Smooth muscle cell of the brain vasculature (primary cell): ENCODE data around the gene GBE1.
A peak's percentile ranks its signal among the peaks of the same experiment; 100 is the strongest.
"Not testable (repeated sequence)": the region's sequence is repeated elsewhere in the genome, so short reads cannot be mapped to it uniquely, and the experiment has no call there.

Source experiments
- DNase-seq: peaks from one replicate; pipeline ENCODE4 v3.0.0-alpha.2; 2012; ENCODE audit warnings: low read depth, low spot score

The GBE1 gene

DNA sequence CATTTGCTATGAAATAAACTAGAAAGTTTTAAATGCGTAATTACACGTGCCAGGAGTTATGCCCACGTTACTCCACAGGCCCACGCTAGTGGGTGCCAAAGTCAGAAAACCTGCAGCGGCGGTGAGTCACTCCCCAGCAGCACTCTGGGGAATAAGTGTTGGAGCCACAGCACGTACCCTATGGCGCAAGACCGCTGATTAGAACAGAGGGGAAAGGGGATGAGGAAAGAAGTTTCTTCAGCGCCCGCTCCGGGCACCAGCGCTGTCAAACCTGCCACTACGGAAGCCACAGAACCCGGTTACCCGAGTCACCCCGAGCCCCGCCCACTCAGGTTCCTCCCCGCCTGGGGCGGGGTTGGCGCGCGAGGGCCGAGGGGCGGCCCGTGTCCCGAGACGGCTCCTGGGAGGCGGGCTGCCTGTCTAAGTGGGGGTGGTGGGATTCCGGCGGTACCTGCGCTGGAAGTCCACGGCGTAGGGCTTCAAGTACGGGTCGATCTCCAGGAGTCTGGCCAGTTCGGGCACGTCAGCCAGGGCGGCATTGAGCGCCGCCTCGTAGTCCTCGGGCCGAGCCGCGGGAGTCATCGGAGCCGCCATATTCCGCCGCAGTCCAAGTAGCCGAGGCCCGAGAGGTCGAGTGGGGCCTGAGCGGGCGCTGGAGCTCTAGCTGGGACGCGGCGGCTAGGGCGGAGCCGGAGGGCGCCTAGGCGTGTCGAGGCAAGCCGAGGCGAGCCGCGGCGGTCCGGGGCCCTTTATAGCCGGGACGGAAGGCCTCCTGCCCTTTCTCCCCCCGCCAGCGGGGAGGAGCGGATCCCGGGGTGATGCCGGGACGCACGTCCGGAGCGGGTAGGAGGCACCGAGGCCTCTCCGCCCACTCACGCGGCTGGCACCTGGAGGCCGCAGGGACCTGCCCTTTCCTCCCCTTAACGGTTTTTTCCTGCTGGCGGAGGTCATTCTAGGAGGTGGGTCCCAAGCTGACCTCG, at the start of gene GBE1:
Gene GBE1, minus strand, starts transcription at position 722 of the 980 bp plus-strand sequence. Its CDS starts 128 bp downstream, at position 594.
- DNase-seq, result peak; percentile 66

DNA sequence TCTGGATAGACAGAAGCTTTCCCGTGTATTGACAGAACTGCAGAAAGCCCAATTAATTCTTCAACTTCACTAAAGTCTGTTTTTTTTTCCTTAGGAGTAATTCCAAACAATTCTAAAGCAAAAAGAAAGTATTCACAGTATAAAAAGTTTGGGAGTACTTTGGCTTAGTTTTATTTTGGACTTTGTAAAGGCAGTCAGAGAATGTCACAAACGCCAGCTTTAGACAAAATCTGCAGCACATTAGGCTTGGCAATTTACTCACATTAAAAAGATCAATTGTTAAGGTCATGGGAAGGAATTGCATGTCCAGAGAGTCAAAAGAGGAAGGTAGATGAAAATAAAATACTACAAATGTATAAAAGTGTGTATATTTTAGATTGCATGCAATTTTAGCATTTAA, 47.5 kb upstream of the GBE1 start:
- DNase-seq, result no peak

GRCh38 chr3:81799403-81799802, 38.0 kb upstream of the GBE1 start:
- no peak for DNase-seq

DNA sequence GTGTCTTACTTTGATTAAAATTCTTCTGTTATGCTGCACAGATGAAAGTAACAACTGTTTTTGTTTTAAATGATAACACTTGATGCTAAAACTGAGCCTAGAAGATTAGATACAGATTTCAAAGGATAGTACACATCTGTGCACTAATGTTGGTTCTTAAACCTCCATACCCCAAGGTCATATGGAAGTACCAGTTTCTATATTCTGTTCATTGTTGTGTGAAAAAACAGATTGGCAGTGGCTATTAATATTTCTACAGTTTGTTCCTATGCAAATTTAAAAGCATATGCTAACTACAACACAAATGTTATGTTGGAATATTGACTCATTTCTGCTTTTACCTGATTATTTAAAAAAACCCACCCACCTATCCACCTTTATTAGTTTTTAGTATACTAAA, 32.0 kb upstream of the GBE1 start:
- no peak for DNase-seq

- no peak for DNase-seq
Observed at GRCh38 chr3:81790117-81790516, 28.7 kb upstream of the GBE1 start.

DNA sequence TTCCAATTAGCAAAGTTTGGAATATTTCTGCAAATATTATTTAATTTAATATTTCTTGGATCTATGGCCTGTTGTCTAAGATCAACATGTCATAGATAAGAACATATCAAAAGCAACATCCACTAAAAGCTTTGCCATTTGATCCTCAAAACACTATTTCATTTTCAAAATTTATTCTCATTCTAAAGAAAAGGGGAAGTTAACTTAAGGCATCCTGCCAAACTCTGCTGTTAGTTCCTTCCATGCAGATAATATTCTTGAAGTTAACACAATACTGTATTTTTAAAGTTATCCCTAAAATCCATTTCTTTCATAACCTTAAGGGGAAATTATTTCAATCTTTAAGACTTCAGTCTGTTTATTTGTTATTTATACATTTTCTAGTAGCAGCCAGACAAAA, 28.2 kb upstream of the GBE1 start:
- no peak for DNase-seq

GRCh38 chr3:81788610-81789009, 27.2 kb upstream of the GBE1 start:
- no peak for DNase-seq

DNA sequence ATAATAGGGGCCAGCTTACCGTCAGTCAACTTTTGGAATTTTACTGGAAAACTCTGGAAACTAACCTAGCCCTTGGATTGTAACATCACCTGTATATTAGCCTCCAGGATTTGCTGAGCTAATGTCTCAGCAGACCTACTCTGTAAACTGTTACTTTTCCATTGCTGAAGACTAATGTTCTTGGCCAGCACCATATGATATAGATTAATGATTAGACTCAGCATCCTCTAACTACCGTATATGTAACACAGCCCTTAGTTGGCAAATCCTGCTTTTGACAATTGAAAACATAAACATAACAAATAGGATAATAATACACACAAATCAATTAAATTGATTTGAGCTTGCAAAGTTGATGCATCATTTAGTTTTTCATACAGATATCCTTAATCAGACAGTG, 26.6 kb upstream of the GBE1 start:
- DNase-seq, result no peak

- no peak for DNase-seq
Observed at GRCh38 chr3:81782585-81782984, 21.1 kb upstream of the GBE1 start.

- no peak for DNase-seq
Observed at GRCh38 chr3:81778678-81779182, 17.3 kb upstream of the GBE1 start.

DNA sequence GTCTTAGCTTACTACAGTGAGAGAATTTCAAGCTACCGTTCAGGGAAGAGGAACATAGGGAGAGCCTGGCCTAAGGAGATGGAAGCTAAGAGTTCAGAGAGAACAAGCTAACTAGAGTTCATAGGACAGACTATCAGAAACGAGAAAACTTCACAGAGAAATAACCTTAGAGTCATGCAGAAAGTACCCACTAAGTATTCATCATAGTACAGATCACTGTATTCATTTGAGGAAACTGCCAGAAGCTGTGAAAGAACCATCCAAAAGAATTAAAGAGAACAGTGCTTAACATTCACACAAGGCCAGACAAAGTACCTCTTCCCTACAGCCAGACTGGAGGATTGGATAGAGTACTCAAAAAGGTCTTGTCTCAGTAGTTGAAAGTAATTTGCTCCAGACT, 15.2 kb upstream of the GBE1 start:
- DNase-seq, result no peak

DNA sequence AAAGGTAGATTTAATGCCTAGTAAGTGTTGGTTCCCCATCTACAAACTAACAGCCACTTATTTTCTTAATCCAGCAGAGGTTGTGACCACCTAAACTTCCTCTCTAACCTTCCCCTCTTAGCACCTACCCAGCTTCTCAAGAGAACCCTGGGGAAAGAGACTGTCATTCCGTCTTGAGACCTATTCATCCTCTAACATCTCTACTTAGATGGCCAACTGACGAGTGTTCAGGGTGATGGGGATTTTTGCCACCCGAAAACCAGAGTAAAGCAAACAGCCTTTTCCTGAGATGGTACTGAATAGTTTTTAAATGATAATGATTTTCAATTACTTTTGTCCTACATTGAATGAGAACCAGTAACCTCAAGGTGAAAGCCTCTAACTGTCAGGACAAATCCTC, 9.3 kb upstream of the GBE1 start:
- DNase-seq, result no peak

GRCh38 chr3:81769299-81769698, 7.9 kb upstream of the GBE1 start:
- DNase-seq, result no peak

- DNase-seq, result not testable (repeated sequence)
Observed at GRCh38 chr3:81767250-81767859, 5.9 kb upstream of the GBE1 start.

DNA sequence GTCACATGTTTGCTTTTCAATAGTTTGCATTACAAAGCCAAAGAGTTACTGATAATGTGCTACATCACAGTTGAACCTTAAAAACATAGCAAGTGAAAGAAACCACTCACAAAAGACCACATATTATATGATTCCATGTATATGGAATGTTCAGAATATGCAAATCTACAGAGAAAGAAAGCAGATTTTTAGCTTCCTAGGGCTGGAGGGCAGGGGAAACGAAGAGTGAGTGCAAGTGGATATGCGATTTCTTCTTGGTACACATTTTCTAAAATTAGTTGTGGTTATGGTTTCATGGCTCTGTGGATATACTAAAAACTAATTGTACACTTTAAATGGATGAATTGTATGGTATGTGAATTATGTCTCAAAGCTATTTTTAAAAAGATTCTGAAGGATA, 4.0 kb upstream of the GBE1 start:
- no peak for DNase-seq

DNA sequence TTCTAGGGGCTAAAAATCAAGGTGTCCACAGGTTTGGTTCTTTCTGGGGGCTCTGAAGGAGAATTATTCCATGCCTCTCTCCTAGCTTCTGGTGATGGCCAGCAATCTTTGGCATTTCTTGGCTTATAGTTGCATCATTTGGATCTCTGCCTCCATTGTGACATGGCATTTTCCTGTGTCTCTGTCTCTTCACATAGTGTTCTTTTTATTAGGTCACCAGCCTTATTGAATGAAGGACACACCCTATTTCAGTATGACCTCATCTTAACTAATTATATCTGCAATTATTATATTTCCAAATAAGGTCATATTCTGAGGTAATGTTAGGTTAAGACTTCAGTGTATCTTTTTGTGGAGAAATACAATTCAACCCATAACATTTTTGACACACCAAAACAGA, 3.2 kb upstream of the GBE1 start:
- DNase-seq, result no peak

DNA sequence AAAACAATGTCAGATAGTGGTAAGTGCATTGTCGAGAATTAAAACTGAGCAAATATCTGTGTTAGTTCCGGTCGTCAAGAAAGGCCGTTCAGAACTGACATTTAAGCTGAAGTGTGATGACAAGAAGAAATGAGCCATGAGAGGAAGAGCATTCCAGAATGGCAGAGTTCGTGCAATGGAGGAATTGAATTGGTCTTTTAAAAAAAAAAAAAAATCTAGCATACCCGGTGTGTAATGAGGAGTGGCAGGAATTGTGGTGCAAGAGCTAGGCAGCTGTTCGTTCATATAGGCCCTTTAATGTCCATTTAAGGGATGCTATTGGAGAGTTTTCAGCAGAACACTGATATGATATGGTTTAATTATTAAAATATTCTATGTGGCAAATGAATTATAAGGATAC, 2.6 kb upstream of the GBE1 start:
- no peak for DNase-seq

DNA sequence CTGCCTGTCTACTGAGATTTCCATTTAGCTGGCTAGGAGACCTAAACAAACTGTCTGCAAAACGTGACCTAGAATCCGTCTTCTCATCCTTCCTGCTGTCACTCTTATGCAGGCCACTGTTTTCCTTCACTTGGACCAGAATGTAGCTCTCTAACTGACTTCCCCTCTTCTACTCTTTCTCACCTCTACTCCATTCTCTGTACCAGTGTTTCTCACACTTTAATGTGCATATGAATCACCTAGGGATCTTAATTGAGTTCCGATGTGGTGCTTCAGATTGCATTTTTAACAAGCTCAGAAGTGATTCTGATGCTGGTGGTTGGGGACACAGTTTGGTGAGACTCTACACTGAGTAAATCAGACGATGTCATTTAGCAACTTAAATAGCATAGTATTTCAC, 1.6 kb upstream of the GBE1 start:
- no peak for DNase-seq

DNA sequence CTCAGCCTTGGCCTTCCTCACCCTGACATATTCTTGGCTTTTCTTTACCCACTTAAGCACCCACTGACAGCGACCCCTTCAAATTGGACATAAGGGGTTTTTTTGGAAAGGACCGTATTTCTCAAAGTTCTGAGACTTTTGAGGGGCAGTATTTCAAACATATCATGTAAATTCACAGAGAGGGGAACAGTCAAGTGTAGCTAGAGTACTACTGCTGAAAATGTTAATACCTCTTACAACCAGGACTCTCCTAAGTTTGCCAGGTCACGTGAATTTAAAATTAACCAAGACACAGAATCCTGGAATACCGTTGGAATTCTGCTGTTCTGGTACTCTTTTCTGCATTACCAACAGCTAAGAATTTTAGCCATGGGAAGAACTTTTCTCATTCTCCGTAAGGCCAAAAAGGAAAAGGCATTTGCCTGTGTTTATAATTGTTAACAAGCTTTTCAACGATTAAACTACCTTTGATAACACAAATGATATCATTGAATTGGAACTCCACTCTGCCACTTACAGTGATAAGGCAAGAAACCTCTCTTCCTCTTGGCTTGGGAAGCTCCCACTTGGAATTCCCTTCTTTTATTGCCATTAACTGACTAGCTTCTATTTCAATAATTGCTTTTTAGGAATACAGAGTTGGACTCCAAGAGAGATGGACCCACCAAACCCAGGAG, 597 bp upstream of the GBE1 start:
- DNase-seq, result no peak

DNA sequence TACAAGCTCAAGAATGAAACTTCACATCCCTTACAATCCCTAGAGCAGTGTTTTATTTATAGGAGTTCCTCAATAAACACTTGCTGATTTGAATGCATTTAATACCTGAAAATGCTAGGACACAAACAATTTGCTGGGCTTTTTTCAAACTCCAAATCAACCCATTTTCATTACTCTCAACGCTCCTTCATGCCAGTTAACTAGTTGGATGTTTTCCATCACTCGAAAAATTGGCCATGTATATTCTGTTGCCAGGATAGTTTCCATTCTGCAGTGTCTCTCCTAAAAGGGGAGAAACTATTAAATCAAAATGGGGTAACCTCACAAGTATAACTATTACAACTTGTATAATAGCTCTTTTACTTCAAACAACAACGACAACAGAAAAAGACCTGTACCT, 1.2 kb downstream of the GBE1 start:
- DNase-seq, result no peak

DNA sequence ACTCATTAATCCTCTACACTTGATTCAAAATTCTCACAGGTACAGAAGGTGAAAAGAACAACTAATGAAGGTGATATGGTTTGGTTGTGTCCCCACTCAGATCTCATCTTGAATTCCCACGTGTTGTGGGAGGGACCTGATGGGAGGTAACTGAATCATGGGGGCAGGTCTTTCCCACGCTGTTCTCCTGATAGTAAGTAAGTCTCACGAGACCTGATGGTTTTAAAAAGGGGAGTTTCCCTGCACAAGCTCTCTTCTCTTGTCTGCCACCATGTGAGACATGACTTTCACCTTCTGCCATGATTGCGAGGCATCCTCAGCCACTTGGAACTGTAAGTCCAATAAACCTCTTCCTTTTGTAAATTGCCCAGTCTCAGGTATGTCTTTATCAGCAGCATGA, 2.7 kb downstream of the GBE1 start:
- not testable (repeated sequence) for DNase-seq

- no peak for DNase-seq
Observed at GRCh38 chr3:81758275-81758674, 3.2 kb downstream of the GBE1 start.
